Tibial artery (tissue), 4 donors: Measurements from ENCODE around the gene HACL1.

ENCODE experiments used
- DNase-seq, 2 donors: peaks; one replicate each; pipeline ENCODE4 v3.0.0-alpha.2; 2019
- H3K27ac ChIP-seq, 2 donors: fragments of 200-600 bp; sonication (generic) in 1 of 2; 1 replicate in 1 of 2; 2 replicates in 1 of 2; pipeline ENCODE4 v1.5.1; 2018 to 2019; ENCODE audit warnings: mild to moderate bottlenecking in 1 of 2
- H3K27me3 ChIP-seq, 2 donors: fragments of 200-600 bp; sonication (generic) in 1 of 2; one replicate each; pipeline versions ENCODE4 v1.5.1 to v1.6.0; 2016 to 2019
- H3K36me3 ChIP-seq, 3 donors: fragments of 200-600 bp; sonication (generic) in 2 of 3; one replicate each; pipeline ENCODE4 v1.5.1; 2016 to 2019; ENCODE audit warnings: mild to moderate bottlenecking in 2 of 3
- H3K4me1 ChIP-seq, 4 donors: fragments of 200-600 bp; sonication (generic) in 2 of 4; 1 replicate in 3 of 4; 2 replicates in 1 of 4; pipeline ENCODE4 v1.5.1; 2016 to 2019
- H3K4me3 ChIP-seq, 2 donors: fragments of 200-600 bp; sonication (generic) in 1 of 2; 1 replicate in 1 of 2; 2 replicates in 1 of 2; pipeline ENCODE4 v1.5.1; 2018 to 2019; ENCODE audit warnings: mild to moderate bottlenecking in 2 of 2
- H3K9me3 ChIP-seq, 3 donors: fragments of 200-600 bp; sonication (generic) in 1 of 3; one replicate each; pipeline ENCODE4 v1.5.1; 2016 to 2019
- intact Hi-C: fragments of 100-400 bp; cut with DNase I; formaldehyde crosslinking; loops from one replicate; pipeline ENCODE4 v1.15.0; 2023; ENCODE audit warnings: low total_unique reads
- TF ChIP-seq, protein P1 (sequence below), 2 experiments: fragments of 200-600 bp in 1 of 2; fragments of 450-650 bp in 1 of 2; IDR thresholded peaks; one replicate each; pipeline ENCODE4 v1.5.1; 2017 to 2019; ENCODE audit warnings: antibody characterized with exemption in 2 of 2, mild to moderate bottlenecking in 1 of 2, moderate library complexity in 1 of 2

Gene HACL1

DNA sequence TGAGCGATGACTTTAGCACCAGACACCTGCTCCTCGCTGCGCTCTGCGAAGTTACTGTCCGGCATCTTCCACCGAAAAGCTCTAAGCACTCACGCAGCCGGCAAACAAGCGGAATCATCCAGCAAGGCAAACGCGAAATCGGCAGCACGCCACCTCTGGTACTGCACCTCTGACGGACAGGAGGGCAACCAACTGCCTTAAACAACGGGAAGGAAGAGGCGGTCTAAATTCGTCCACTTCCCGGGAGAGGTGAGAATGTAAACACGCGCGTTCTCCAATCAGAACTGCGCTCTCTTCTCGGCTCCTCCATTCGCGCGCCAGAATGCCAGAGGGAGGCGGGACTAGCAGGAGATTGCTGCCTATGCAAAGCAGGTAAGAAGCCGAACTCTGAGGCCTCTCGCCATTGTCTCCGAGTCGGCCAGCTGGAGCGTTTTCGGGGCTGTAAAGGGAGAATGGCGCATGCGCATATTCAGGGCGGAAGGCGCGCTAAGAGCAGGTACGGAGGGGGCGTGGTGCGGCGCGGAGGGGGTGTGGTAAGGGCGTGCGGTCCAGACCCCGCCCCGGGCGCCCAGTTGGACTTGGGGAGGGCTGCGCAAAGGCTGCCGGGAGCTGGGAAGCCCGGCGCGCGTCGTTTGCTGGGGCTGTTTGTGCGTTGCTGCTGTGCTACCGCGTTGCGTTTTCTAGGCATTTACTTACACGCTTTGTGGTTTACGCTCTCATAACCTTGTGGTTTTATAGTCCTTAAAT is at the start of gene HACL1, which contains the start of gene BTD:
Gene HACL1 (minus strand): TSS at position 171 of the 747 bp plus-strand sequence. CDS start 106 bp downstream, at position 65.
Gene BTD (plus strand): TSS at position 347 of the 747 bp plus-strand sequence. CDS start 33,695 bp downstream, outside the sequence.
- Histone ChIP-seq H3K36me3 (peaks cover 9 to 24% (median 14%) of the 10 kb centered on the region in 3 donors), H3K4me1 (peaks cover 0 to 20% (median 12%) of the 10 kb centered on the region in 4 donors), H3K9me3 (no peaks in the 10 kb centered on the region), H3K27ac (peak within 1 kb of the TSS; percentile 82 to 85), H3K4me3 (peak within 1 kb of the TSS; percentile 64 to 78), H3K27me3 (no peaks in the 10 kb centered on the region)
- peak; percentile 98 to 99 for DNase-seq
- intact Hi-C loops, result no loop called here
- TF ChIP-seq, protein P1, sequence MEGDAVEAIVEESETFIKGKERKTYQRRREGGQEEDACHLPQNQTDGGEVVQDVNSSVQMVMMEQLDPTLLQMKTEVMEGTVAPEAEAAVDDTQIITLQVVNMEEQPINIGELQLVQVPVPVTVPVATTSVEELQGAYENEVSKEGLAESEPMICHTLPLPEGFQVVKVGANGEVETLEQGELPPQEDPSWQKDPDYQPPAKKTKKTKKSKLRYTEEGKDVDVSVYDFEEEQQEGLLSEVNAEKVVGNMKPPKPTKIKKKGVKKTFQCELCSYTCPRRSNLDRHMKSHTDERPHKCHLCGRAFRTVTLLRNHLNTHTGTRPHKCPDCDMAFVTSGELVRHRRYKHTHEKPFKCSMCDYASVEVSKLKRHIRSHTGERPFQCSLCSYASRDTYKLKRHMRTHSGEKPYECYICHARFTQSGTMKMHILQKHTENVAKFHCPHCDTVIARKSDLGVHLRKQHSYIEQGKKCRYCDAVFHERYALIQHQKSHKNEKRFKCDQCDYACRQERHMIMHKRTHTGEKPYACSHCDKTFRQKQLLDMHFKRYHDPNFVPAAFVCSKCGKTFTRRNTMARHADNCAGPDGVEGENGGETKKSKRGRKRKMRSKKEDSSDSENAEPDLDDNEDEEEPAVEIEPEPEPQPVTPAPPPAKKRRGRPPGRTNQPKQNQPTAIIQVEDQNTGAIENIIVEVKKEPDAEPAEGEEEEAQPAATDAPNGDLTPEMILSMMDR (IDR thresholded peaks at IDR 0.05), result peak; percentile 7 to 27

DNA sequence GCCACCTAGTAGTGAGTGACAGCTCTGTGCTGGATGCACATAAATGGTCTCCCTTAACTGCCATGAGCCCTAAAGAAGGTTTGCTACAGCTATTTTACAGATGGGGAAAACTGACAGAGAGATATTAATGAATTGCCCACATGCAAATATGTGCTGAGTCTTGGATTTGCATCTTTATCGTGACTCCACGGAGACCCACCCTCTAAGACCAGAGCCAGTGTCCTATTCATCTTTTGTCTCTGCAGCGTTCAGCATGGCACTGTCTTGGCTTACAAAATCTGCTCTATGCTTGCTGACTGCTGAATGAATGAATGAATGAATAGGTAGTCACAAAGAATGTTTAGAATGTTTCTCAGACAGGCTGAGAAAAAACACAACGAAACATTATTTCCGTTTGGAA is 48.5 kb upstream of the HACL1 start:
- H3K27me3 ChIP-seq, result no peaks in the 10 kb centered on the region
- intact Hi-C loops, result no loop called here
- no peaks in the 10 kb centered on the region for H3K36me3 ChIP-seq
- no peak overlapping the region for H3K4me3 ChIP-seq
- no peak for DNase-seq
- peaks cover 0 to 33% (median 21%) of the 10 kb centered on the region in 4 donors for H3K4me1 ChIP-seq
- TF ChIP-seq, protein P1 (IDR thresholded peaks at IDR 0.05), result no peak
- no peaks in the 10 kb centered on the region for H3K9me3 ChIP-seq
- no peak overlapping the region for H3K27ac ChIP-seq

DNA sequence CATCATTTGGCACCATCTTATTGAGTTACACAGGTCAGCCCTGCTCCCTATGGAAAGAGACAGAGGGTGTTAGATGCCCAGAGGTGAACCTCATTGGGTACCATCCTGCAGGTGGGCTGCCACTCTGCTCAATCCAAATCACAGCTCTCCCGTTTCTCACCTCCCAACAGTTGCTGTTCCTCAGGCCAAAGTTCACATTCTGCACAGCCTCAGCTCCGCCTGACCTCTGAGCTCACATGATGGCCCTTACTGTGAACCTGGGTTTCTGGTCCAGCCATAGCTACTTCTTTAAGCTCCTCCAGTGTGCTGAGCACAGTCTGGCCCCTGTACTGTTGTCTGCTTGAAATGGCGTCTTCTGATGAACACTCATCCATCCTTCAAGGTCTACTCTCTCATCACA is 48.0 kb upstream of the HACL1 start:
- peaks cover 0 to 2% (median 0%) of the 10 kb centered on the region in 3 donors for H3K36me3 ChIP-seq
- no peak for DNase-seq
- peaks cover 0 to 39% (median 21%) of the 10 kb centered on the region in 4 donors for H3K4me1 ChIP-seq
- H3K4me3 ChIP-seq, result no peak overlapping the region
- no peaks in the 10 kb centered on the region for H3K9me3 ChIP-seq
- TF ChIP-seq, protein P1 (IDR thresholded peaks at IDR 0.05), result no peak
- no peak overlapping the region for H3K27ac ChIP-seq
- H3K27me3 ChIP-seq, result no peaks in the 10 kb centered on the region
- intact Hi-C loops, result no loop called here

DNA sequence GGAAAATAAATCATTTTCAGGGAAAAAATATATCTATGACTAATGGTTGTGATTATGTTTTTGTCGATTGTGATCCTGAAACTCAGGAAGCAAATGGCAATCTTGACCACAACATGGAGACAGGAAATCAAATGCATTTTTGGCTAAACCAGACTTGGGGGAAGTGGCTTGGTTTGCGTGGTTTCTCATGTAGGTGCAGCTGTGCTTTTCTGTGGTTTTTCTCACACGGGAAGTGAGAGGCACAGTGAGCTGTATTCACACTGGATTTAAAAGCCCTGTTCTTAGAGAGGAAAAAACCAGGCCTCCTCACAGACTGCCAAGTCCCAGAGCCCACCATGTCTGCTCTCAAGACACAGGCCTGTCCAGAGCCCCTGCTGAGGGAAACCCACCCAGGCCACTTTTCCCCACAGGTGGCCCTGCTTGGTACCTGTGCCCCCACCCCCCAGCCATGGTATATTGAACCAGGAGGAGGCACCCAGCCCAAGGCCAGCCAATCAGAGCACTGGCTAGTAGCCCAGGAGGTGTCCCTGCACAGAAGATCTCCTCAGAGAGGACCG is 46.3 kb upstream of the HACL1 start:
- intact Hi-C loops, result no loop called here
- no peak for DNase-seq
- TF ChIP-seq, protein P1 (IDR thresholded peaks at IDR 0.05), result no peak
- H3K27me3 ChIP-seq, result no peaks in the 10 kb centered on the region
- peaks cover 0 to 5% (median 0%) of the 10 kb centered on the region in 3 donors for H3K36me3 ChIP-seq
- H3K4me3 ChIP-seq, result no peak overlapping the region
- H3K4me1 ChIP-seq, result peaks cover 0 to 39% (median 21%) of the 10 kb centered on the region in 4 donors
- H3K9me3 ChIP-seq, result no peaks in the 10 kb centered on the region
- peak overlapping the region; percentile 56 to 64 for H3K27ac ChIP-seq

DNA sequence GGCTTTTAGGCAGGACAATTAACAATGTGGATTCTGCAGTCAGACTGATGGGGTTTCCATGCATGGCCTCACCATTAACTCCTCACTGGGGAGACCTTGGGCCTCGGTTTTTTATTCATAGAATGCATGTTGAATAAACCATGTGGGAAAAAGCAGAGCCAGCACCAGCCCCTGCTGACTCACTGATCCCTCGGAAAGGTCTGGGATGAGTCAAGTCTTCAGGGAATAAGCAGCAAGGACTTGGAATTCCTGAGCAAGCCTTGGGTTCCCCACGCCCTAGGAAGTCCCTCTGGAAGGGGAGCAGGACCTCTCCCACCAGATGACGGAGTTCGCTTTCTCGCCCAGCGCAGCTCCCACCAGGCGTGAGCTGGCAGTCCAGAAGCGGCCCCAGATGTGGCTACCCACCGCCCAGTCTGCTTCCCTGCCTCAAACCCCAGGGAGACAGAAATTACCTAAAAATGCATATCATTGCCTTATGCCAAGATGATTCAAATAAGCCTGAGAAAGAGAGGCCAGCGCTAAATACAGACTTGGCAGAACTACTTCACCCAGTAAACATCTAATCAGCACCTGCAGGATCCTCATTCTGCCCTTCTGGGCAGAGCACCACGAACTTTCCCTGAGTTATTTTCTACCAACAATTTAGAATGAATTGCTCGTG is 45.6 kb upstream of the HACL1 start:
- TF ChIP-seq, protein P1 (IDR thresholded peaks at IDR 0.05), result no peak
- Histone ChIP-seq H3K27me3 (no peaks in the 10 kb centered on the region), H3K4me1 (peaks cover 0 to 39% (median 21%) of the 10 kb centered on the region in 4 donors), H3K9me3 (no peaks in the 10 kb centered on the region), H3K27ac (peak overlapping the region; percentile 56 to 64), H3K36me3 (peaks cover 0 to 5% (median 0%) of the 10 kb centered on the region in 3 donors), H3K4me3 (peak overlapping the region in 1 of 2 donors; percentile 15)
- intact Hi-C loops, result no loop called here
- peak; percentile 58 to 79 for DNase-seq
